Naive thymus-derived CD4-positive, alpha-beta T cell (primary cell): ENCODE measurements around the gene MACROD2. TPM values are rescaled to one million over a fixed set of nuclear protein-coding genes. Genes with fewer than 3 reads are reported as not detected.
"Not testable (repeated sequence)": the region's sequence is repeated elsewhere in the genome, so short reads cannot be mapped to it uniquely, and the experiment has no call there.

Experiments used
- ATAC-seq: fragments of 150-1000 bp; cut with Tn5 transposase; 2 replicates; pipeline ENCODE4 v1.10.0; 2021; ENCODE audit warnings: mild to moderate bottlenecking, moderate library complexity
- CTCF ChIA-PET: fragments of 350-600 bp; sonication (Branson Sonifier 250); formaldehyde crosslinking; loops from one replicate; lab custom pipeline; 2021; ENCODE audit warnings: antibody characterized with exemption; lab: Charles Lee
- POLR2A ChIA-PET: fragments of 350-600 bp; sonication (Branson Sonifier 250); formaldehyde crosslinking; loops from one replicate; lab custom pipeline; 2021; ENCODE audit warnings: antibody characterized with exemption, inconsistent platforms; lab: Charles Lee
- DNase-seq, 9 donors: peaks; one replicate each; pipeline versions ENCODE4 v3.0.0 to v3.0.0-alpha.2; 2020 to 2022; ENCODE audit warnings: mixed read lengths in 1 of 9
- H3K27ac ChIP-seq: one replicate; pipeline ENCODE4 v1.7.0; 2013; ENCODE audit warnings: mild to moderate bottlenecking, low read depth, low read length, moderate library complexity
- H3K27me3 ChIP-seq, 2 donors: one replicate each; pipeline ENCODE4 v1.7.0; 2013; ENCODE audit warnings: low read length in 2 of 2, mild to moderate bottlenecking in 2 of 2, moderate library complexity in 2 of 2; ENCODE audit not compliant: control insufficient read depth in 2 of 2, insufficient read depth in 2 of 2
- H3K36me3 ChIP-seq, 3 experiments: 1 replicate in 2 of 3; 2 replicates in 1 of 3; pipeline ENCODE4 v1.7.0; 2013; ENCODE audit warnings: low read length in 3 of 3, mild to moderate bottlenecking in 3 of 3, moderate library complexity in 1 of 3; ENCODE audit not compliant: insufficient read depth in 3 of 3, control insufficient read depth in 2 of 3
- H3K4me1 ChIP-seq, 2 donors: one replicate each; pipeline ENCODE4 v1.7.0; 2013; ENCODE audit warnings: low read length in 2 of 2, mild to moderate bottlenecking in 2 of 2, moderate library complexity in 1 of 2; ENCODE audit not compliant: control insufficient read depth in 2 of 2, insufficient read depth in 2 of 2
- H3K4me3 ChIP-seq: 2 replicates; pipeline ENCODE4 v1.7.0; 2013; ENCODE audit warnings: mild to moderate bottlenecking, low read length
- H3K9me3 ChIP-seq, 3 experiments: 1 replicate in 2 of 3; 2 replicates in 1 of 3; pipeline ENCODE4 v1.7.0; 2013; ENCODE audit warnings: low read length in 3 of 3; ENCODE audit not compliant: control insufficient read depth in 2 of 3
- H3K27ac Mint-ChIP-seq, 9 donors: one replicate each; pipeline ENCODE4 v1.8.0; 2020 to 2022; ENCODE audit warnings: mixed read lengths in 9 of 9, mild to moderate bottlenecking in 8 of 9, moderate library complexity in 5 of 9, inconsistent platforms in 2 of 9
- H3K27me3 Mint-ChIP-seq, 5 donors: one replicate each; pipeline ENCODE4 v1.8.0; 2021 to 2022; ENCODE audit warnings: mixed read lengths in 5 of 5, mild to moderate bottlenecking in 1 of 5
- H3K36me3 Mint-ChIP-seq, 5 donors: one replicate each; pipeline ENCODE4 v1.8.0; 2020 to 2022; ENCODE audit warnings: mixed read lengths in 5 of 5, mild to moderate bottlenecking in 3 of 5, inconsistent platforms in 1 of 5
- H3K4me1 Mint-ChIP-seq, 7 donors: one replicate each; pipeline ENCODE4 v1.8.0; 2020 to 2022; ENCODE audit warnings: mixed read lengths in 7 of 7, mild to moderate bottlenecking in 3 of 7, inconsistent platforms in 1 of 7
- H3K4me3 Mint-ChIP-seq, 10 donors: one replicate each; pipeline ENCODE4 v1.8.0; 2020 to 2022; ENCODE audit warnings: mild to moderate bottlenecking in 10 of 10, mixed read lengths in 10 of 10, moderate library complexity in 6 of 10, inconsistent platforms in 2 of 10
- H3K9me3 Mint-ChIP-seq, 11 donors: one replicate each; pipeline ENCODE4 v1.8.0; 2020 to 2022; ENCODE audit warnings: mixed read lengths in 11 of 11, mild to moderate bottlenecking in 4 of 11, inconsistent platforms in 1 of 11, moderate library complexity in 1 of 11
- intact Hi-C, 2 donors: fragments of 100-400 bp; cut with micrococcal nuclease; formaldehyde crosslinking; loops; one replicate each; pipeline ENCODE4 v1.15.1; 2023
- polyA plus RNA-seq, 2 donors: library from polyadenylated mRNA; unstranded; fragments of 300-500 nt; fragmentation: Illumina TruSeq; gene quantifications; one replicate each; pipeline ENCODE4 v1.2.3, GENCODE V29; 2021
- total RNA-seq, 6 experiments: library from RNA in 5 of 6; stranded (reverse) in 5 of 6; gene quantifications; 1 replicate in 5 of 6; 2 replicates in 1 of 6; pipeline ENCODE4 v1.2.3 and lab custom pipeline; 2021 to 2026

Gene MACROD2
- total and polyA plus RNA-seq, 7 experiments from 2014 or later = 0.27 to 0.86 (median 0.34) TPM; not detected in 4

DNA sequence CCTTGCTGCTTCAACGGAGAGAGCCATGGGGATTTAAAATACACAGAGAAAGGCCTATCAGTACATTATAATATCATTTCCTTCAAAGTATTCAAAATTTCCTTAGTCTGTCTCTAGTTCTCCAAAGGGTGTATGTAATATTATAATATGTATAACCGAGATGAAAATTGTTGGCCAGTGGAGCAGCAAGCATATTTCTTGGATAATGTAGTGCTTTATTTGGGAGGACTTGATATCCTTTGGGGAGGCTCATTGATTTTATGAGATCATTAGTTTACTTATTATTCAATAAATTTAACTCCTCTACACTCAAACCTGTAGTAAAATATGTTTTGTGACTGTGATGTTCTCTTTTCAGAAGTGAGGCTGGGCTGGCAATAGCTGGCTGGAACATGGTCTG lies 1145.0 kb downstream of the MACROD2 start:
- Histone ChIP-seq H3K27me3 (no peaks in the 10 kb centered on the region), H3K4me1 (no peaks in the 10 kb centered on the region), H3K27ac (no peak overlapping the region), H3K9me3 (no peaks in the 10 kb centered on the region), H3K4me3 (no peak overlapping the region), H3K36me3 (no peaks in the 10 kb centered on the region)
- no peaks in the 10 kb centered on the region for H3K36me3 Mint-ChIP-seq
- intact Hi-C loops = no loop called here
- H3K9me3 Mint-ChIP-seq = peaks cover 0 to 14% (median 0%) of the 10 kb centered on the region in 11 donors
- ChIA-PET CTCF (no interaction called here), POLR2A (no interaction called here)
- DNase-seq = no peak
- H3K4me1 Mint-ChIP-seq = no peaks in the 10 kb centered on the region
- no peaks in the 10 kb centered on the region for H3K27me3 Mint-ChIP-seq
- H3K27ac Mint-ChIP-seq = no peak overlapping the region
- ATAC-seq = no peak
- H3K4me3 Mint-ChIP-seq = no peak overlapping the region

DNA sequence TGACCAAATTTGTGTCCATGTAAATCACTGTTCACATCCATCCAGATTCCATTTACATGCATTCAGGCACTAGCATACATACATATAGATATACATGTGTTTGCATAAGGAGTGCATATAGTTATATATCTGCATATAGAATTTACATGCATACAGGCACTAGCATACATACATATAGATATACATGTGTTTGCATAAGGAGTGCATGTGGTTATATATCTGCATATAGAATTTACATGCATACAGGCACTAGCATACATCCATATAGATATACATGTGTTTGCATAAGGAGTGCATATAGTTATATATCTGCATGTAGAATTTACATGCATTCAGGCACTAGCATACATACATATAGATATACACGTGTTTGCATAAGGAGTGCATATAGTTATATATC lies 1145.6 kb downstream of the MACROD2 start:
- H3K27ac Mint-ChIP-seq, H3K27me3 Mint-ChIP-seq, H3K4me1 Mint-ChIP-seq, POLR2A ChIA-PET, H3K9me3 ChIP-seq, H3K4me3 Mint-ChIP-seq, H3K36me3 ChIP-seq, CTCF ChIA-PET, intact Hi-C loops, H3K27me3 ChIP-seq, H3K36me3 Mint-ChIP-seq, ATAC-seq, H3K4me3 ChIP-seq, H3K4me1 ChIP-seq, H3K27ac ChIP-seq, DNase-seq: not testable (repeated sequence)
- H3K9me3 Mint-ChIP-seq = peaks cover 0 to 14% (median 0%) of the 10 kb centered on the region in 11 donors

DNA sequence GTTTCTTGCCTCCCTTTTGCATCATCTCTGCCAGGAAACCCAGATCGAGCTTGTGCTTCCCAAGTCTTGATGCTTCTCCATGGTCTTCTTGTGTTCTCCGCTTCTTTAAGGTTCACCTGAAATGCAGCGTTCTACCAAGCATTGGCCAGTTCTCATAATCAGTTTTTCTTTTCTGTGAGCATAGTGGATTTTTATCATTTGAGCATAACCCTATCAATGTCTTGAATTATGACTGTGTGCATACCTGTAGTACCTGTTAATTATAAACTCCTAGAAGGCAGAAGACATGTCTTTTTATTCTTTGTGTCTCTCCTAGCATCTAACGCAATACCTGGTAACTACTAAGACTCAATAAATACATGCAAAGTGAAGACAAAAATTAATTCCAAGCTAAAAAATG lies 1146.5 kb downstream of the MACROD2 start:
- Histone ChIP-seq H3K4me3 (no peak overlapping the region), H3K9me3 (no peaks in the 10 kb centered on the region), H3K36me3 (no peaks in the 10 kb centered on the region), H3K27me3 (no peaks in the 10 kb centered on the region), H3K4me1 (no peaks in the 10 kb centered on the region), H3K27ac (no peak overlapping the region)
- Mint-ChIP-seq H3K36me3 (no peaks in the 10 kb centered on the region), H3K4me3 (no peak overlapping the region), H3K9me3 (peaks cover 0 to 15% (median 0%) of the 10 kb centered on the region in 11 donors), H3K4me1 (no peaks in the 10 kb centered on the region), H3K27me3 (no peaks in the 10 kb centered on the region), H3K27ac (no peak overlapping the region)
- no peak for DNase-seq
- intact Hi-C loops = no loop called here
- no peak for ATAC-seq
- ChIA-PET POLR2A (no interaction called here), CTCF (no interaction called here)

DNA sequence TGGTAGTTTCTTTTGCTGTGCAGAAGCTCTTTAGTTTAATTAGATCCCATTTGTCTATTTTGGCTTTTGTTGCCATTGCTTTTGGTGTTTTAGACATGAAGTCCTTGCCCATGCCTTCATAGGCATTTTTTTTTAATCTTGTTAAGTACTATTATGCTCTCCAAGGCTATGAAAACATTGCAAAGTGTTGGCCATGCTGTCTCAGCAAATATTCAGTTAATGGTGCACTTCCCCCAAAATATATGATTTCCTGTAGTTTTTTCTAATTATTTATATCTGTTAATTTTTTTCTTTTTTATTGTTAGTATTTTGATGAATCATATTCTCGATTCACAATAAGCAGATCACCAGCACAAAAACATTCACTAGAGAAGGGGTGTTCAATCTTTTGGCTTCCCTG lies 1148.2 kb downstream of the MACROD2 start:
- ATAC-seq = no peak
- Histone ChIP-seq H3K36me3 (no peaks in the 10 kb centered on the region), H3K4me3 (no peak overlapping the region), H3K4me1 (no peaks in the 10 kb centered on the region), H3K27me3 (no peaks in the 10 kb centered on the region), H3K27ac (no peak overlapping the region), H3K9me3 (no peaks in the 10 kb centered on the region)
- H3K27me3 Mint-ChIP-seq = no peaks in the 10 kb centered on the region
- no peaks in the 10 kb centered on the region for H3K36me3 Mint-ChIP-seq
- no peaks in the 10 kb centered on the region for H3K4me1 Mint-ChIP-seq
- CTCF ChIA-PET = no interaction called here
- intact Hi-C loops = no loop called here
- H3K9me3 Mint-ChIP-seq = peaks cover 0 to 14% (median 0%) of the 10 kb centered on the region in 11 donors
- no peak for DNase-seq
- POLR2A ChIA-PET = no interaction called here
- no peak overlapping the region for H3K27ac Mint-ChIP-seq
- no peak overlapping the region for H3K4me3 Mint-ChIP-seq

DNA sequence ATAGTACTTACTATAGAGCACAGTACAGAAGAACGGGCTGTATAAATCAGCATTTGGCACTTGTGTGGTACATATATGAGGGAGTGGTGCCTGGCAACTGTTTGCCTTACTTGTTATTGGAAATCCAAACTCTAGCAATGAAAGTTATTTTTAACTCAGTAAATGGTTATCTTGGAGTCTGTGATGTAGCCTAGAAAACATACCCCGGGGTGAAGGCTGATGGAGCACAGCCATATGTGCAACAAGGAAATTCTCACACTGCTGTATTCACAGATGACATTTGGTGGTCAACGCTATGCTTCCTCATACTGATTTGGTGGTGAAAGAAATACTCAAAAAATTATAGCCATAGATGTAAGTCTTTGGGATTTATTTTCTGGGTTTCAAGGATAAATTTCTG lies 1149.6 kb downstream of the MACROD2 start:
- Histone ChIP-seq H3K4me1 (no peaks in the 10 kb centered on the region), H3K27ac (no peak overlapping the region), H3K4me3 (no peak overlapping the region), H3K27me3 (no peaks in the 10 kb centered on the region), H3K36me3 (no peaks in the 10 kb centered on the region), H3K9me3 (no peaks in the 10 kb centered on the region)
- Mint-ChIP-seq H3K4me1 (no peaks in the 10 kb centered on the region), H3K36me3 (no peaks in the 10 kb centered on the region), H3K27ac (no peak overlapping the region), H3K9me3 (peaks cover 0 to 13% (median 0%) of the 10 kb centered on the region in 11 donors), H3K4me3 (no peak overlapping the region), H3K27me3 (no peaks in the 10 kb centered on the region)
- intact Hi-C loops = no loop called here
- ATAC-seq (no peak), DNase-seq (no peak)
- POLR2A ChIA-PET = no interaction called here
- CTCF ChIA-PET = no interaction called here

DNA sequence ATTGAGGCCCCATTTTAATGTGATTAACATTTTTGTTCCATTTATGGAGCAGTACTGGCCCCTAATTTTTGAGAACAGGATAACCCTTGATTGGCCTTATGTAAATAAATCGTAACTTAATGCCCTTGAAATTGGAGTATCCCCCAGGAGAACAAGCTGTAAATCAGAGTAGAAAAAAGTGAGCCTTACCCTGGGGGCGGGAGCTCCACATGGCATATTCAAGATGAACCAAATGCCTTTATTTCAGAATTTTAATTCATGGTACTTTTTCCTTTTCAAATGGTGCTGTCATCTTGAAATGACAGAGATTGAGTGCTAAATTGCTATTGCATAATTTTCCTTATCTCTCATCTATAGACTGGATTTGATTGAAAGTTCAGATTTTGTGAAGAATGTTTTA lies 1151.6 kb downstream of the MACROD2 start:
- intact Hi-C loops = no loop called here
- ATAC-seq (no peak), DNase-seq (no peak)
- Histone ChIP-seq H3K4me1 (no peaks in the 10 kb centered on the region), H3K27ac (no peak overlapping the region), H3K36me3 (no peaks in the 10 kb centered on the region), H3K9me3 (no peaks in the 10 kb centered on the region), H3K27me3 (no peaks in the 10 kb centered on the region), H3K4me3 (no peak overlapping the region)
- POLR2A ChIA-PET = no interaction called here
- Mint-ChIP-seq H3K4me3 (no peak overlapping the region), H3K27me3 (no peaks in the 10 kb centered on the region), H3K36me3 (no peaks in the 10 kb centered on the region), H3K4me1 (no peaks in the 10 kb centered on the region), H3K9me3 (peaks cover 0 to 16% (median 1%) of the 10 kb centered on the region in 11 donors), H3K27ac (no peak overlapping the region)
- CTCF ChIA-PET = no interaction called here

DNA sequence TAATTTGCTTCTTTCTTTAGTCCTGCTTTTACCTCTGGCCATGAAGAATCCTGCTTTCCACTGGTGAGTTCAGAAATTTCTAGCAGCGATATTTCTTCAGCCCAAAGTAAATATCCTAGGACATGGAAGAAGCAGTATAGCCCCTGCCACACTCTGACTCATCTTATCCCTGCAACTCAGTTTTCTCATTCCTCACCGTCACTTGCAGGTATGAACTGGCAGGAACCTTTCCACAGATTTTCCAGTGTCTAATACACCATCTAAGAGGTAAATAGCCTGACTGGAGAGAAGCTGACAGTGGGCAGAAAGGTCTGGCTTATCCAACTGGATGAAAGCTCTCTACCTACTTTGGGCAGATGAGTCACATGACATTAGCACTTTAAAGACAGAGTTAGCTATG lies 1158.8 kb downstream of the MACROD2 start:
- Histone ChIP-seq H3K27me3 (no peaks in the 10 kb centered on the region), H3K4me3 (no peak overlapping the region), H3K36me3 (no peaks in the 10 kb centered on the region), H3K4me1 (no peaks in the 10 kb centered on the region), H3K27ac (no peak overlapping the region), H3K9me3 (no peaks in the 10 kb centered on the region)
- ATAC-seq = no peak
- Mint-ChIP-seq H3K4me1 (peaks cover 0 to 5% (median 0%) of the 10 kb centered on the region in 7 donors), H3K36me3 (no peaks in the 10 kb centered on the region), H3K27ac (no peak overlapping the region), H3K27me3 (no peaks in the 10 kb centered on the region), H3K4me3 (no peak overlapping the region), H3K9me3 (peaks cover 0 to 17% (median 5%) of the 10 kb centered on the region in 11 donors)
- no peak for DNase-seq
- intact Hi-C loops = no loop called here
- POLR2A ChIA-PET = no interaction called here
- CTCF ChIA-PET = no interaction called here
